Esophagus muscularis mucosa (tissue), 4 donors: ENCODE measurements around the gene SLC22A5. TPM values are rescaled to one million over a fixed set of nuclear protein-coding genes. Genes with fewer than 3 reads are reported as not detected.

Source experiments
- DNase-seq: peaks from one replicate; pipeline ENCODE4 v3.0.0-alpha.2; 2017; ENCODE audit errors: extremely low spot score
- H3K27ac ChIP-seq, 4 donors: fragments of 200-600 bp; sonication (generic); replicated peaks in 1 of 4; 1 replicate in 3 of 4; 2 replicates in 1 of 4; pipeline ENCODE4 v1.5.1; 2016 to 2019; ENCODE audit warnings: mild to moderate bottlenecking in 1 of 4
- H3K27me3 ChIP-seq, 4 donors: fragments of 200-600 bp; sonication (generic); one replicate each; pipeline versions ENCODE4 v1.5.1 to v1.6.0; 2016 to 2019
- H3K36me3 ChIP-seq, 4 donors: fragments of 200-600 bp; sonication (generic); one replicate each; pipeline ENCODE4 v1.5.1; 2016 to 2019
- H3K4me1 ChIP-seq, 4 donors: fragments of 200-600 bp; sonication (generic); one replicate each; pipeline ENCODE4 v1.5.1; 2016 to 2019
- H3K4me3 ChIP-seq, 4 donors: fragments of 200-600 bp; sonication (generic); 1 replicate in 2 of 4; 2 replicates in 2 of 4; pipeline ENCODE4 v1.5.1; 2016 to 2019; ENCODE audit warnings: mild to moderate bottlenecking in 4 of 4, moderate library complexity in 1 of 4
- H3K9me3 ChIP-seq, 4 donors: fragments of 200-600 bp; sonication (generic); 1 replicate in 3 of 4; 2 replicates in 1 of 4; pipeline ENCODE4 v1.5.1; 2016 to 2019
- CTCF ChIP-seq, 3 experiments: fragments of 200-600 bp in 2 of 3; fragments of 450-650 bp in 1 of 3; sonication (generic) in 2 of 3; IDR thresholded peaks; one replicate each; pipeline ENCODE4 v1.5.1; 2017 to 2019; ENCODE audit warnings: antibody characterized with exemption in 3 of 3, mild to moderate bottlenecking in 2 of 3, moderate library complexity in 1 of 3
- EP300 ChIP-seq: sonication (generic); formaldehyde crosslinking; IDR thresholded peaks from one replicate; pipeline ENCODE4 v1.6.1; 2017; ENCODE audit warnings: antibody characterized with exemption
- POLR2A ChIP-seq: fragments of 450-650 bp; IDR thresholded peaks from one replicate; pipeline ENCODE4 v1.6.1; 2017; ENCODE audit warnings: antibody characterized with exemption, moderate library complexity, mild to moderate bottlenecking, low read depth
- POLR2AphosphoS5 ChIP-seq, 2 donors: sonication (generic); formaldehyde crosslinking; IDR thresholded peaks; one replicate each; pipeline ENCODE4 v1.6.1; 2017; ENCODE audit warnings: antibody characterized with exemption in 2 of 2
- WGBS: methylation state at CpG from one replicate; pipeline ENCODE4 v1.1.5; 2018; 5-methylcytosine and 5-hydroxymethylcytosine counted together
- intact Hi-C: fragments of 100-400 bp; cut with DNase I; formaldehyde crosslinking; loops from one replicate; pipeline ENCODE4 v1.15.1; 2023
- total RNA-seq, 4 donors: library from RNA; depleted of rRNA; stranded (reverse); fragments of >200 nt; gene quantifications; one replicate each; pipeline versions ENCODE4 v1.1.0 to v1.2.1, GENCODE V29; 2016

Gene SLC22A5
- total RNA-seq, 4 donors from 2014 or later = 6.2 to 8.8 (median 7.5) TPM

GRCh38 chr5:132388244-132389050, 18.9 kb downstream of the SLC22A5 start:
- Histone ChIP-seq H3K36me3 (peaks cover 0 to 36% (median 27%) of the 10 kb centered on the region in 4 donors), H3K9me3 (no peaks in the 10 kb centered on the region), H3K4me3 (peak overlapping the region; percentile 8 to 30 (median 16)), H3K27me3 (no peaks in the 10 kb centered on the region), H3K27ac (peak overlapping the region; percentile 90 to 94 (median 92)), H3K4me1 (peaks cover 56 to 65% (median 61%) of the 10 kb centered on the region in 4 donors)
- 29% methylated on average over 8 of the region's 8 CpGs for WGBS
- peak; percentile 57 for DNase-seq
- peak; percentile 19 for TF ChIP-seq EP300
- no peak for TF ChIP-seq POLR2A
- TF ChIP-seq POLR2AphosphoS5 (IDR thresholded peaks at IDR 0.05) = peak in 1 of 2 donors; percentile 4
- intact Hi-C loops = loop anchor here (5.0 to 10.0 kb wide), 2 partner anchors 169 to 436 kb away; partner anchors contain the start of gene RAD50

GRCh38 chr5:132389051-132389331, 19.5 kb downstream of the SLC22A5 start:
- H3K9me3 ChIP-seq = no peaks in the 10 kb centered on the region
- WGBS = 44% methylated on average over 1 of the region's 1 CpG
- intact Hi-C loops = loop anchor here (5.0 to 10.0 kb wide), 2 partner anchors 168 to 436 kb away; partner anchors contain the start of gene RAD50
- DNase-seq = no peak
- peak overlapping the region; percentile 90 to 94 (median 92) for H3K27ac ChIP-seq
- H3K4me1 ChIP-seq = peaks cover 56 to 65% (median 61%) of the 10 kb centered on the region in 4 donors
- peaks cover 0 to 40% (median 31%) of the 10 kb centered on the region in 4 donors for H3K36me3 ChIP-seq
- H3K4me3 ChIP-seq = no peak overlapping the region
- H3K27me3 ChIP-seq = no peaks in the 10 kb centered on the region
- TF ChIP-seq POLR2AphosphoS5 (IDR thresholded peaks at IDR 0.05) (no peak), POLR2A (no peak), EP300 (no peak), CTCF (IDR thresholded peaks at IDR 0.05) (no peak)

- 93% methylated on average over 8 of the region's 10 CpGs for WGBS
- Histone ChIP-seq H3K4me1 (peaks cover 56 to 65% (median 61%) of the 10 kb centered on the region in 4 donors), H3K27ac (peak overlapping the region; percentile 90 to 94 (median 92)), H3K36me3 (peaks cover 6 to 40% (median 31%) of the 10 kb centered on the region in 4 donors), H3K4me3 (no peak overlapping the region), H3K9me3 (no peaks in the 10 kb centered on the region), H3K27me3 (no peaks in the 10 kb centered on the region)
- TF ChIP-seq POLR2AphosphoS5 (IDR thresholded peaks at IDR 0.05) = peak in 1 of 2 donors; percentile 53
- no peak for TF ChIP-seq POLR2A
- DNase-seq = peak; percentile 89
- intact Hi-C loops = loop anchor here (5.0 to 10.0 kb wide), 2 partner anchors 168 to 435 kb away; partner anchors contain the start of gene RAD50
Measured at GRCh38 chr5:132389585-132390286, 20.2 kb downstream of the SLC22A5 start.

- Histone ChIP-seq H3K27me3 (no peaks in the 10 kb centered on the region), H3K9me3 (no peaks in the 10 kb centered on the region), H3K4me1 (peaks cover 44 to 52% (median 50%) of the 10 kb centered on the region in 4 donors), H3K4me3 (no peak overlapping the region), H3K27ac (no peak overlapping the region), H3K36me3 (peaks cover 10 to 52% (median 34%) of the 10 kb centered on the region in 4 donors)
- TF ChIP-seq POLR2A (no peak), CTCF (IDR thresholded peaks at IDR 0.05) (no peak), POLR2AphosphoS5 (IDR thresholded peaks at IDR 0.05) (no peak), EP300 (no peak)
- intact Hi-C loops = no loop called here
- DNase-seq = peak; percentile 47
- WGBS = 80% methylated on average over 5 of the region's 5 CpGs
Measured at GRCh38 chr5:132391247-132391646, 21.7 kb downstream of the SLC22A5 start.

- peaks cover 10 to 52% (median 34%) of the 10 kb centered on the region in 4 donors for H3K36me3 ChIP-seq
Measured at GRCh38 chr5:132391870-132392269, 22.4 kb downstream of the SLC22A5 start.

More at GRCh38 chr5:132391870-132392269, 22.4 kb downstream of the SLC22A5 start:
- Histone ChIP-seq H3K4me3 (no peak overlapping the region), H3K27me3 (no peaks in the 10 kb centered on the region), H3K27ac (no peak overlapping the region), H3K4me1 (peaks cover 38 to 45% (median 44%) of the 10 kb centered on the region in 4 donors), H3K9me3 (no peaks in the 10 kb centered on the region)
- peak; percentile 14 for DNase-seq
- TF ChIP-seq CTCF (IDR thresholded peaks at IDR 0.05) = no peak
- TF ChIP-seq POLR2A = no peak
- TF ChIP-seq POLR2AphosphoS5 (IDR thresholded peaks at IDR 0.05) = no peak
- intact Hi-C loops = no loop called here
